Central memory CD4-positive, alpha-beta T cell (primary cell): ENCODE results near the gene ZFP90.
"Not testable (repeated sequence)": the region's sequence is repeated elsewhere in the genome, so short reads cannot be mapped to it uniquely, and the experiment has no call there.

Source experiments
- DNase-seq: peaks from one replicate; pipeline ENCODE4 v3.0.0; 2022

ZFP90 gene

GRCh38 chr16:68519225-68519745, 19.8 kb upstream of the ZFP90 start:
- no peak for DNase-seq

GRCh38 chr16:68520649-68521086, 18.4 kb upstream of the ZFP90 start:
- DNase-seq, result peak; percentile 87

GRCh38 chr16:68524069-68524820, 14.8 kb upstream of the ZFP90 start:
- no peak for DNase-seq

- DNase-seq, result no peak
These were observed 12.8 kb upstream of the ZFP90 start for GRCh38 chr16:68526143-68526781.

- no peak for DNase-seq
These were observed 12.3 kb upstream of the ZFP90 start for GRCh38 chr16:68526782-68527145.

- DNase-seq, result peak; percentile 1
These were observed 10.9 kb upstream of the ZFP90 start for GRCh38 chr16:68528233-68528632.

- peak; percentile 84 for DNase-seq
These were observed 10.3 kb upstream of the ZFP90 start for GRCh38 chr16:68528686-68529379.

- DNase-seq, result no peak
These were observed 9.5 kb upstream of the ZFP90 start for GRCh38 chr16:68529608-68529930.

- DNase-seq, result peak; percentile 84
These were observed 9.0 kb upstream of the ZFP90 start for GRCh38 chr16:68529931-68530701.

- DNase-seq, result no peak
These were observed 5.2 kb upstream of the ZFP90 start for GRCh38 chr16:68533937-68534336.

GRCh38 chr16:68535331-68535730, 3.8 kb upstream of the ZFP90 start:
- no peak for DNase-seq

- DNase-seq, result peak; percentile 25
These were observed 684 bp downstream of the ZFP90 start for GRCh38 chr16:68539711-68540239.

GRCh38 chr16:68548947-68549346, 9.9 kb downstream of the ZFP90 start:
- DNase-seq, result peak; percentile 61

GRCh38 chr16:68553186-68553585, 14.1 kb downstream of the ZFP90 start:
- DNase-seq, result no peak

GRCh38 chr16:68560341-68560740, 21.2 kb downstream of the ZFP90 start:
- DNase-seq, result not testable (repeated sequence)

- no peak for DNase-seq
These were observed 24.7 kb downstream of the ZFP90 start for GRCh38 chr16:68563631-68564381.

- DNase-seq, result no peak
These were observed 25.4 kb downstream of the ZFP90 start for GRCh38 chr16:68564382-68564985.

GRCh38 chr16:68574479-68574878, 35.4 kb downstream of the ZFP90 start:
- DNase-seq, result no peak

GRCh38 chr16:68575082-68575481, 36.0 kb downstream of the ZFP90 start:
- no peak for DNase-seq

- DNase-seq, result no peak
These were observed 38.3 kb downstream of the ZFP90 start for GRCh38 chr16:68577352-68577853.
